Sigmoid colon (tissue), 7 donors: ENCODE results near the gene STK40. TPM values are rescaled to one million over a fixed set of nuclear protein-coding genes. Genes with fewer than 3 reads are reported as not detected.
A peak's percentile ranks its signal among the peaks of the same experiment; 100 is the strongest.

Source experiments
- DNase-seq: peaks from one replicate; pipeline ENCODE4 v3.0.0-alpha.2; 2019
- H3K27ac ChIP-seq, 4 donors: fragments of 200-600 bp; sonication (generic); one replicate each; pipeline ENCODE4 v1.5.1; 2016 to 2019; ENCODE audit warnings: mild to moderate bottlenecking in 1 of 4
- H3K27me3 ChIP-seq, 3 donors: fragments of 200-600 bp; sonication (generic); one replicate each; pipeline ENCODE4 v1.5.1; 2019; ENCODE audit warnings: mild to moderate bottlenecking in 1 of 3
- H3K36me3 ChIP-seq, 4 donors: fragments of 200-600 bp; sonication (generic); one replicate each; pipeline ENCODE4 v1.5.1; 2016 to 2019
- H3K4me1 ChIP-seq, 4 donors: fragments of 200-600 bp; sonication (generic); one replicate each; pipeline ENCODE4 v1.5.1; 2017 to 2019
- H3K4me3 ChIP-seq, 4 donors: fragments of 200-600 bp; sonication (generic); one replicate each; pipeline ENCODE4 v1.5.1; 2017 to 2019; ENCODE audit warnings: mild to moderate bottlenecking in 2 of 4, moderate library complexity in 1 of 4
- H3K9me3 ChIP-seq, 4 donors: fragments of 200-600 bp in 3 of 4; sonication (generic) in 3 of 4; one replicate each; pipeline versions ENCODE4 v1.5.1 to v1.6.1; 2013 to 2019
- CTCF ChIP-seq, 4 experiments: fragments of 450-650 bp in 3 of 4; fragments of 200-600 bp in 1 of 4; IDR thresholded peaks; one replicate each; pipeline ENCODE4 v1.5.1; 2016 to 2019; ENCODE audit warnings: antibody characterized with exemption in 4 of 4, mild to moderate bottlenecking in 3 of 4, moderate library complexity in 2 of 4
- EP300 ChIP-seq, 4 donors: sonication (generic); formaldehyde crosslinking; IDR thresholded peaks; one replicate each; pipeline ENCODE4 v1.6.1; 2017; ENCODE audit warnings: antibody characterized with exemption in 4 of 4
- POLR2A ChIP-seq, 2 donors: fragments of 450-650 bp; IDR thresholded peaks; one replicate each; pipeline ENCODE4 v1.6.1; 2016; ENCODE audit warnings: antibody characterized with exemption in 2 of 2, mild to moderate bottlenecking in 2 of 2, moderate library complexity in 2 of 2
- POLR2AphosphoS5 ChIP-seq, 4 donors: sonication (generic); formaldehyde crosslinking; IDR thresholded peaks; one replicate each; pipeline ENCODE4 v1.6.1; 2017; ENCODE audit warnings: antibody characterized with exemption in 4 of 4
- WGBS, 2 donors: extraction: QIAGEN DNeasy Blood & Tissue Kit; methylation state at CpG; one replicate each; pipeline ENCODE4 v1.1.7; 2013; 5-methylcytosine and 5-hydroxymethylcytosine counted together
- intact Hi-C: fragments of 100-400 bp; cut with DNase I; formaldehyde crosslinking; loops from one replicate; pipeline ENCODE4 v1.15.1; 2023
- polyA plus RNA-seq, 3 donors: library from polyadenylated mRNA; stranded (reverse); fragments of 200-250 nt; gene quantifications; one replicate each; pipeline ENCODE4 v1.2.3, GENCODE V29; 2013
- total RNA-seq, 4 donors: library from RNA; depleted of rRNA; stranded (reverse); fragments of >200 nt; gene quantifications; one replicate each; pipeline ENCODE4 v1.1.0, GENCODE V29; 2016
- donor health status: healthy with polysubstance abuse.
- donor health status: Bipolar disorder and iron deficiency.
- donor health status: healthy.

Gene STK40
- total and polyA plus RNA-seq, 7 donors = 27.6 to 55.6 (median 40.7) TPM

DNA sequence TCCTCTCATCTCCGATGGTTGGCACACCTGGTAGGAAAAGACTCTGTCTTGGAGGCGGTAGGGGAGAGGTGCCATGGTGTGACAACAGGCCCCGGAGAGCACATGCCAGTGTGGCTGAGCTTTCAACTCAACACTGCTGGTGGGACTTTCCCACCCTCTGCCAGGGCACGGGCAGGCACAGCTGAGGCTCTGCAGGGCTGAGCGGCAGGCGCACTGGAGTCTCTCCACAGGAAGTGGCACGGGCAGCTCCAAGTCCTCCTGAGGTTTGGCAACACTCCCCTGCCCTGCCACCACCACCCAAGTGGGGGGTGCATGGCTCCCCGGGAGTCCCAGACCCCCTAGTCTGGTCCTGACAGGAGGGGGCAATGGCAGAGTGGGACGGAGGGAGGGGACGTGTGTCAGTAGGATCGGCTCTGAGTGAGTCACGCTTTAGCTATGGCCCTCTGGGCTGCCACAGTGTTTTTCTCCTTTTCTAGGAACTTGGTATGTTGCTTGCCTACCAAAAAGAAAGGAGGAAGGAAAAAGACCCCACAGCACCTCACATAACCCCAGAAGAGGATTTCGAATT is 35.0 kb downstream of the STK40 start:
- H3K36me3 ChIP-seq = peaks cover 33 to 62% (median 51%) of the 10 kb centered on the region in 4 donors

DNA sequence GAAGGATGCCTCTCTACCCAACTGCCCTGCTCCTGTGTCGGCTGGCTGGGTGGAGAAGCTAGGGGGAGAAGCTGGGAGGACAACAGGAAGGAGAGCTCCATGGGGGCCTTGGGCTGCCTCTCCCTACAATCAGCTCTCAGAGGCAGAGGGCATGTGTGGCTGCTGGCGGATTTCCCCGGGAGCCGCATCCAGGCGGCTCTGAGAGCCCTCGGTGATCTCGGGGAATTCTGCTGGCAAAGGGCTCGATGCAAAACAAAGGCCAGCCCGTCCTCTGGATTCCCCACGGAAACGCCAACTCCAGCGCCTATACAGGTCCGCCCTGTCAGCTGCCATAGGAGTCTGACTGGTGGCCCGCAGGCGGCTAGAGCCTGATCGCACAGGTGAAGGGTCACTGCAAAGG is 35.9 kb downstream of the STK40 start:
- H3K9me3 ChIP-seq = no peaks in the 10 kb centered on the region
- TF ChIP-seq CTCF (IDR thresholded peaks at IDR 0.05) (no peak), POLR2AphosphoS5 (IDR thresholded peaks at IDR 0.05) (no peak), POLR2A (IDR thresholded peaks at IDR 0.05) (no peak), EP300 (IDR thresholded peaks at IDR 0.05) (no peak)
- no peaks in the 10 kb centered on the region for H3K27me3 ChIP-seq
- H3K4me1 ChIP-seq = peaks cover 0 to 47% (median 39%) of the 10 kb centered on the region in 4 donors
- peak overlapping the region; percentile 77 to 88 (median 81) for H3K27ac ChIP-seq
- 89% methylated on average over 16 of the region's 16 CpGs for WGBS, 2 donors
- DNase-seq = no peak
- peaks cover 39 to 62% (median 52%) of the 10 kb centered on the region in 4 donors for H3K36me3 ChIP-seq
- intact Hi-C loops = loop anchor here (2.0 kb wide), 1 partner anchor 19 kb away; no protein-coding TSS in a partner anchor
- no peak overlapping the region for H3K4me3 ChIP-seq

More for the DNA sequence above, 35.0 kb downstream of the STK40 start:
- H3K4me1 ChIP-seq = peaks cover 0 to 47% (median 39%) of the 10 kb centered on the region in 4 donors
- peak overlapping the region; percentile 77 to 88 (median 81) for H3K27ac ChIP-seq
- intact Hi-C loops = loop anchor here (2.0 kb wide), 1 partner anchor 18 kb away; no protein-coding TSS in a partner anchor
- H3K4me3 ChIP-seq = no peak overlapping the region
- no peaks in the 10 kb centered on the region for H3K27me3 ChIP-seq
- TF ChIP-seq EP300 (IDR thresholded peaks at IDR 0.05) (no peak), POLR2AphosphoS5 (IDR thresholded peaks at IDR 0.05) (no peak), CTCF (IDR thresholded peaks at IDR 0.05) (no peak), POLR2A (IDR thresholded peaks at IDR 0.05) (no peak)
- H3K9me3 ChIP-seq = no peaks in the 10 kb centered on the region
- peak; percentile 77 for DNase-seq
- 42 to 78% methylated on average over 13 of the region's 13 CpGs for WGBS, 2 donors

GRCh38 chr1:36349241-36349671 is 36.5 kb downstream of the STK40 start:
- TF ChIP-seq POLR2A (IDR thresholded peaks at IDR 0.05) = no peak
- no peak for TF ChIP-seq CTCF (IDR thresholded peaks at IDR 0.05)
- no peak for TF ChIP-seq EP300 (IDR thresholded peaks at IDR 0.05)
- no peak for TF ChIP-seq POLR2AphosphoS5 (IDR thresholded peaks at IDR 0.05)
- H3K9me3 ChIP-seq = no peaks in the 10 kb centered on the region
- no peak overlapping the region for H3K4me3 ChIP-seq
- H3K4me1 ChIP-seq = peaks cover 0 to 47% (median 39%) of the 10 kb centered on the region in 4 donors
- H3K27me3 ChIP-seq = no peaks in the 10 kb centered on the region
- 63 to 65% methylated on average over 7 of the region's 7 CpGs for WGBS, 2 donors
- peak overlapping the region; percentile 77 to 88 (median 81) for H3K27ac ChIP-seq
- peaks cover 39 to 57% (median 51%) of the 10 kb centered on the region in 4 donors for H3K36me3 ChIP-seq
- intact Hi-C loops = no loop called here
- DNase-seq = no peak

- intact Hi-C loops = no loop called here
- H3K36me3 ChIP-seq = peaks cover 34 to 64% (median 49%) of the 10 kb centered on the region in 4 donors
- WGBS, 2 donors = 93 to 94% methylated on average over 8 of the region's 8 CpGs
- no peaks in the 10 kb centered on the region for H3K9me3 ChIP-seq
- TF ChIP-seq CTCF (IDR thresholded peaks at IDR 0.05) (no peak), POLR2AphosphoS5 (IDR thresholded peaks at IDR 0.05) (no peak), POLR2A (IDR thresholded peaks at IDR 0.05) (no peak), EP300 (IDR thresholded peaks at IDR 0.05) (no peak)
- H3K4me3 ChIP-seq = no peak overlapping the region
- DNase-seq = no peak
- peaks cover 0 to 36% (median 29%) of the 10 kb centered on the region in 4 donors for H3K4me1 ChIP-seq
- H3K27me3 ChIP-seq = no peaks in the 10 kb centered on the region
- H3K27ac ChIP-seq = no peak overlapping the region
These were observed 38.9 kb downstream of the STK40 start for GRCh38 chr1:36346741-36347370.
